Pulmonary artery endothelial cell (primary cell): ENCODE data around the gene FXYD6. TPM values are rescaled to one million over a fixed set of nuclear protein-coding genes. Genes with fewer than 3 reads are reported as not detected.
"Not testable (repeated sequence)": the region's sequence is repeated elsewhere in the genome, so short reads cannot be mapped to it uniquely, and the experiment has no call there.

ENCODE experiments used
- DNase-seq: peaks from one replicate; pipeline ENCODE4 v3.0.0-alpha.2; 2011; ENCODE audit warnings: low read depth, low spot score
- total RNA-seq: library from RNA; depleted of rRNA; stranded (reverse); fragments of >200 nt; gene quantifications from 2 replicates; pipeline ENCODE4 v1.2.3, GENCODE V29; 2014

Gene FXYD6
- 0.07 and 0.26 TPM in 2 replicates for total RNA-seq

GRCh38 chr11:117876341-117877119 lies at the start of gene FXYD6:
Gene FXYD6, minus strand, starts transcription at chr11:117876658. Its CDS starts 33,882 bp downstream, at chr11:117842776.
- no peak for DNase-seq

DNA sequence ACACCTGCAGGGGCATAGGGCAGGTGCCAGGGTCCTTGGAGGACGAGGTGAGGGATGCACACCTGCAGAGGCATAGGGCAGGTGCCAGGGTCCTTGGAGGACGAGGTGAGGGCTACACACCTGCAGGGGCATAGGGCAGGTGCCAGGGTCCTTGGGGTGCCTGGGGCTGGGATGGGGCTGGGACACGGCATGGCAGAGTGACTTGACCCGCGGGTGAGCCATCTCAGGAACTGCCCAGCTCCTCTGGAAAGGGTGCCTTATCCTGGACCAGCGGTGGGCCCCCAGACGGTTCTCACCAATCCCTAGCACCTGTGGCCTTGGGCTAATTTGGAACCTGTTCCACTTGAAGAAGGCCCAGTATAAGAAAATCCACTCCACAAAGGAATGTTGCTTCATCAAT lies 49.7 kb upstream of the FXYD6 start:
- DNase-seq = not testable (repeated sequence)

DNA sequence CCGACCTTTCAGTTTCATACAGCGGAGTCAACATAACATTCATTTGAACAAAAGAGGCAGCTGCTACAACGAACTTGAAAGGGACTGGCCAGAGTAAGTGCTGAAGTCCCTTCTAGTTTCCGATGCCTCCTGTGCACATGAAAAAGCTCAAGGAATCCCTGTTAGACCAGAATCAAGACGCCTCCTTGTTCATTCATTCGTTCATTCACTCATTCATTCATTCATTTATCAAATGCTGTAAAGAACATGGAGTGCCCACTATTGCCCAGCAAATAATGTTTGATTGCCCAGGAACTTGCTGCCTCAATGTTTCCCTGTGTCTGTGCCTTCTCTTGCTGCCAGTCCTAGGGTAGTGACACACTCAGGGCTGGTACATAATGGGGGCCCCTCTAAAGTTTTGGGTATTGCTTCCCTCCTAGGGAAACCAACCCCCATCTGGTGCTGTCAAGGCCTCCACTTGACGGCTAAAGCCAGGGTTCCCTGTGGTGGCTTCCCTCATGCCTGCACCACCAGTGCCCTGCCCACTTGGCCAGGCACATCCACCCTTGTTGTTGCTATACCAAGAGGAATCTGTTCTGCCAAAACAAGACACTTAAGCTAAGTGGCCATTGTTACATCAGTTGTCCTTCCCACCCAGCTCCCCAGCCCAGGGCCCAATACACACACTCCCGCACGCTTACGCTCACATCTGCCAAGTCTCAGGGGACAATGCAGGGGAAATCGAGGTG lies 48.9 kb upstream of the FXYD6 start:
- no peak for DNase-seq

DNA sequence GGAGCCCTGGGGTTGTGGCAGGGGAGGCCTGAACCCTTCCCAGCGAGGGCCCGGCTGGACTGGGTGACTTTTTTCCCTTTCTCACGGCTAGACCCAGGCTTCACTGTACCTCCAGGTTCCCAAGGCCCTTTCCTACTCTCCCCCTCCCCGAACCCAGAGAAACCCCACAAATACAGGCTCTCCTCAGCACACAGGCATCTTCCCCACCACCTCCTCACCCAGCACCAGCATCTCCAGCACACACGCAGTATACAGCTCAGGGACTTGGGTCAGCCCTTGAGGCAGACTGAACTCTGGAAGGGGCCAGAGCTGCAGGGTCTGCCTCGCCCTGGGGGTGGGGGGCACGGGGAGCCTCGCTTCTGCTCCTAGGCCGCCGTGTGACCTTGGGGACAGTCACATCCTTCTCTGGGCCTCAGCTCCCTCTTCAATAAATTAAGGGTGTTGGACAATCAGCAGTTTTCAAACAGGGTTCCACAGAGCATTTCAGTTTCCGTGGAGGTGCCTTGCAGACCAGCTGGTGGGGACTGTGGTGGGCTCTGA lies 48.2 kb upstream of the FXYD6 start:
- no peak for DNase-seq

DNA sequence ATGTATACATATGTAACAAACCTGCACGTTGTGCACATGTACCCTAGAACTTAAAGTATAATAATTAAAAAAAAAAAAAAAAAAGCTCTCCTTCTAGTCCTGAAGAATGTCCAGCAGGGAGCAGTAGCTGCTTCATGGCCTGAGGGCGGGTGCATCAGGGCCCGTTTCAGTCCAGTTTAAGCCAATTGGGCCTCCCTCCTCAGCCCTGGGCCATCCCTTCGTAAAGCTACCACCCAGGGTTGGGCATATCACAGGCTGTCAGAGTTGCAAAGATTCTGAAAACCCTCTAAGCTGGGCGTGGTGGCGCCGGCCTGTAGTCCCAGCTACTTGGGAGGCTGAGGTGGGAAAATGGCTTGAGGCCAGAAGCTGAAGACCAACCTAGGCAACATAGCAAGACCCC lies 47.3 kb upstream of the FXYD6 start:
- no peak for DNase-seq

DNA sequence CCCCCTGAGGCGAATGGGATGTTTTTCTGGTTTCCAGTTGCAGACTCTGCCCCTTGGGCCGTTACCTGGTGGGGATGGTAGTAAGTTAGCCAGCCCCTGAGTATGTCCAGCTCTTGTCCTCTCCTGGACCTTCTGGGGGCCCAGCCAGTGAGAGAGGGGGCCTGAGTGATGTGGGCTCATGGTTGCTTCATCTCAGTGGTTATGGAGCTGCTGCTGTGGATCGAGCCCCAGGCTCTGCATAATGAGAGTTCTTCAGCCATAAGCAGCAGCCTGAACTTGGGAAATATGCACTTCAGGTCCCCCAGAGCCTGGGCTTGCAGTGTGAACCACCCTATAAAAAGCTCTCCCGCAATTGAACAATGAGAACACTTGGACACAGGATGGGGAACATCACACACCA lies 46.8 kb upstream of the FXYD6 start:
- DNase-seq = no peak

- no peak for DNase-seq
These were observed 45.4 kb upstream of the FXYD6 start for GRCh38 chr11:117921893-117922292.

DNA sequence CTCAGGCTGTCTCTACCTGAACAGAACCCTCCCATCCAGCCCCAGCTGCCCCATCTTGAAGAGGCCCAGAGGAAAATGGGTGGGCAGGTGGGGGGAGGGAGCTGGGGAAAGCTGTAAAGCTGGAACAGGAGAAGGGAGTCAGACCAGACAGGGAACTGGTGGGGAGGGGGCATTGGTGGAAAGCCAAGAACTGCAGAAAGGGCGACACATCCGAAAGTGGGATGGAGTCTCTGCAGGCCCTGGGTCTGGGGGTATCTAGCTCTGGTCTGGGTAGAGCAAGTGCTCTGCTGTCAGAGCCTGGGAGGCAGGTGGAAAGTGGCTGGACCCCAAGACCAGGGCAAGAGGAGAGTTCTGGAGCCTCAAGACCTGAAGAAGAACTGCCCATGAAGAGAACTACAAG lies 45.0 kb upstream of the FXYD6 start:
- DNase-seq = no peak

GRCh38 chr11:117919781-117920221 lies 43.3 kb upstream of the FXYD6 start:
- DNase-seq = no peak

DNA sequence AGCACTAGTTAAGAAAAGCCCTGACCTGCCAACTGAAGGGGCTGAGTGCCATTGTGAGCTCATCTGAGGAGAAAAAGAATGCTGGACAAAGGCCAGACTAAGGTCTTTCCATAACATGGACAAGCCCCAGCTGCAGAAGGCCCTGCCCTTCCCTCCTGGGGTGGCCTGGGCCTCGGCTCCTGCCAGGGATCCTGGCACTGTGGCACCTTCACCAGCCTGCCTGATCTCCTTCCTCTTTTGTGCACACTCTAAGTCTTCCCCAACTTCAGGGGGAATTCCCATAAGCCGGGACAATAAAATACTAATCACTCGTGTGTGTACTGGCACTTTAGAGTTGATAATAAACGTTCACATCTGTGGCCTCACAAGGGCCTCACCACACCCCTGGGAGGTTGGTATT lies 42.9 kb upstream of the FXYD6 start:
- no peak for DNase-seq

- no peak for DNase-seq
These were observed 42.2 kb upstream of the FXYD6 start for GRCh38 chr11:117918366-117919255.

DNA sequence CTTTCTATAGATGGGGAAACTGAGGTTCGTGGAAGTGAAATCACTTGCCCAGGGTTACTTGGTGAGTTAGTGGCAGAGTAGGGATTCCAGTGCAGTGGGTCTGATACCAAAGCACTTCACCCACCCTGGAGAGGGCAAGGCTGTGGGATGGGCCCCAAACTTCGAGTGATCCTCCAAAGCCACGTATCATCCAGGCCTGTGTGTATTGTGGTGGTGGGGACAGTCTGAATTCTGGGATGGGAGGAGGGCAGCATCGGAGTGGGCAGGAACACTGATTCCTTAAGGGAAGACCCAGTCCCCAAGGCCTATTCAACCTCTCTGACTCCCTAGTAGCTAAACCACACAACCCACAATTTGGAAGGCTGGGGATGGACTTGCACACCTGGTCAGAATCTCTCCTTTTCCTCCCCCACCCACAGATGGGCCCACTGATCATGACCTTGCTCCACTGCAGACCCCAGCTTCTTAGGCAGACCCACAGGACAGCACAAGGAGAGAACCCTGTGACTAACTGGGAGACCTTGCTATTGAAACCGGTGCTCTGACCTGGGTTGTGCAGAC lies 41.2 kb upstream of the FXYD6 start:
- no peak for DNase-seq

GRCh38 chr11:117916956-117917355 lies 40.5 kb upstream of the FXYD6 start:
- no peak for DNase-seq

DNA sequence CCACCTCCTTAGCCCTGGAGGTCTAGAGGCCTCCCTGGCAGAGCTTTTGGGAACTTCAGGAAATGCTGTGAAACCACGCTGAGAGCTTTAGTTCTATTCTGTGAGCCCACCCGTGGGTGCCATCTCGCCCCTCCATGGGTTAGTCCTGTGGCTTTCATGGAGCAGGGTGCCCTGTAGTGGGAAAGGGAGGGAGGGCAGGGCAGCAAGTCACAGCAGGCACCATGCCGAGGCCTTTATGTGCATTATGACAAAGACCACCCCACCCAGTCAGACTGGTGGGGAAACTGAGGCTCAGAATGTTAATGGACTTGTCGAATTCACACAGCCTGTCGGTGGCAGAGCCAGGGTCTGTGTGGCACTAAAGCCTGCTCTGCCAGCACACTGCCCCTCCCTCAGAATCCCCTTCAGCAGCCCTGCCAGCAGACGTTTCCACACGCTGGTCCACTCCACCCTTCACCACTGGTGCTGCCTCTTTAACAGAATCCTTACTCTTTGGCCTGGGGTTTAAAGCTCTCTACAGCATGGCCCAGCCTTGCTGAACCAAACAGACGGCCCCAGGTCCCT lies 39.3 kb upstream of the FXYD6 start:
- no peak for DNase-seq

DNA sequence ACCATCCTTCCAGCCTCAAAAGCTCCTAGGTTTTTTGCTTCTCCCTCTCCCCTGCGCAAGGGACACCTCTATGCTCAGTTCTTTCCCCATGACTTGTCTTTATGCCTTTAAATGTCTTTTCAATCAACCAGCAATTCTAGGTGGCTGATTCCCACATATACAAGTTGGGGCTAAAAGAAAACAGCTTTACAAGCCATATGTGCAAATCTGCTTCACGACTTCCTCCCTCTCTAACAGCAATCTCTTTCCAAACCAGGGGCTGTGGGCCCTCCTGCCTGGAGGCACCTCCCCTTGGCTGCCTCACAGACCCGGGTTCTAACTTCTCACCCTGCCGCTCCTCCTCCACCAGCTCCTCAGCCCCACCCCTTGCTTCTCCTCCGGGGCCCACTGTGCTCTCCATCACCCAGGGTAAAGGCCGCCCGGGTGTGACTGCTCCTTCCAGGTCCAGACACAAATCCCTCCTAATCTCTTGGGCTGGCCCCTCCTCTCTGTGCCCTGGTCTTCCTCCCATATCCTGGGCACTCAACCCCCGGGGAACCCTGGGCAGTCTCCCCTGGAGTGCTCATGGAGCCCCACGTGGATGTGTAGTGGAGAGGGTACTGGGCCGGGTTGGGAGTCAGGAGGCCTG lies 38.6 kb upstream of the FXYD6 start:
- DNase-seq = no peak

DNA sequence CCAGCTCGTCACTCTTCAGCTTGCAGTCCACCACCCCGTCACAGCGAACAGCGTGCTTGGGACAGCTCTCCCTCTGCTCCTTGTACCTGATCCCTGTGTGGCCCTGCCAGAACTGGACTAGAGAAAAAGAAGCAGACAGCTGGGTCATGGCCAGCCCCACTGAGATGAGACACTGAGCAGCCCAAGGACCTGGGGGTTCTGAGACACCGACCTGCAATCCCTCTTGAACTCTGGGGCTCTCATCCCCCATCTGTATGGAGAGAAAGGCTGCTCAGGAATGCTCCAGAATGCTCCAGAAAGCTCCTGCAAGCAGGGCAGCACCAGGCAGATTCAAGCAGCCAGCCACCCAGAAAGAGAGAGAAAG lies 37.9 kb upstream of the FXYD6 start:
- DNase-seq = no peak

DNA sequence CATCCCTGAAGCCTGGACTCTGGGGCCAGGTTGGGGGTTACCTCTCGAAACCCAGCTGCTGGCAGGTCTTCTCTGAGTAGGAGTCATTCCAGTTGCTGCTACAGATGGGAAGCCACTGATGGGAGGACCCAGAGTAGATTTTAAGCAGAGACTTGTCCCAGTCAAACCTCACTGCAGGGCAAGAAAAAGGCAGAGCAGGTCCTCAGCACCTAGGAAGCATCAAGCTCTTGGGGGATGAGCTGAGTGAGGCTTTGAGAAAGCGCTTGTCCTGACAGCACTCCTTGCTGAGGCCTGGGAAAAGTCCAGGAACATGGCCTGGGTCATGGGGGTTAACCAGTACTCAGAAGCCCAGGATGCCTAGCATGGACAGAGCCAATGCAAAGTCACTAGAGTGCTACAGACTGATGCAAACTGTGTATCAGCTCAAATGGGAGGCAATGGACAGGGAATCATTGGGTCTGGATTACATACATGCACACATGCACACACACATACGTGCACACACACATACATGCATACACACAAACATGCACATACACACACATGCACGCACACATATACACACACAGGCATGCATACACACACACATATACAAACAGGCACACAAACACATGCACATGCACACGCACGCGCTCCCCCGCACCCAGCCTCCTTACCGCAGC lies 37.4 kb upstream of the FXYD6 start:
- DNase-seq = no peak

- no peak for DNase-seq
These were observed 36.0 kb upstream of the FXYD6 start for GRCh38 chr11:117912497-117912896.

- DNase-seq = no peak
These were observed 35.2 kb upstream of the FXYD6 start for GRCh38 chr11:117911694-117912093.
